H9 (cell line): ENCODE results near the gene YBEY. TPM values are rescaled to one million over a fixed set of nuclear protein-coding genes. Genes with fewer than 3 reads are reported as not detected.

Experiments used
- DNase-seq: peaks from one replicate; pipeline ENCODE4 v3.0.0-alpha.2; 2017
- H2AFZ ChIP-seq: one replicate; pipeline ENCODE4 v1.6.1; 2013; ENCODE audit warnings: mild to moderate bottlenecking, low read length, control low read depth, moderate library complexity
- H2AK5ac ChIP-seq: 2 replicates; pipeline ENCODE4 v1.6.1; 2013; ENCODE audit warnings: low read length, control low read depth, mixed read lengths; ENCODE audit not compliant: insufficient read length
- H2BK120ac ChIP-seq: one replicate; pipeline ENCODE4 v1.6.1; 2013; ENCODE audit warnings: low read depth, mild to moderate bottlenecking, low read length, control low read depth, inconsistent platforms; ENCODE audit not compliant: poor library complexity, severe bottlenecking
- H2BK12ac ChIP-seq: 2 replicates; pipeline ENCODE4 v1.6.1; 2013; ENCODE audit warnings: low read length, control low read depth, mixed read lengths, low read depth; ENCODE audit not compliant: insufficient read length
- H2BK15ac ChIP-seq: 2 replicates; pipeline ENCODE4 v1.6.1; 2013; ENCODE audit warnings: low read depth, low read length, control low read depth
- H2BK20ac ChIP-seq: one replicate; pipeline ENCODE4 v1.6.1; 2013; ENCODE audit warnings: low read depth, mild to moderate bottlenecking, low read length, control low read depth, inconsistent platforms; ENCODE audit not compliant: poor library complexity, severe bottlenecking
- H2BK5ac ChIP-seq: 2 replicates; pipeline ENCODE4 v1.6.1; 2013; ENCODE audit warnings: low read length, control low read depth, mixed read lengths; ENCODE audit not compliant: insufficient read length
- H3K14ac ChIP-seq: 2 replicates; pipeline ENCODE4 v1.6.1; 2013; ENCODE audit warnings: low read length, control low read depth; ENCODE audit not compliant: insufficient read depth
- H3K18ac ChIP-seq: 2 replicates; pipeline ENCODE4 v1.6.1; 2013; ENCODE audit warnings: low read depth, mild to moderate bottlenecking, mixed read lengths, low read length, control low read depth; ENCODE audit not compliant: insufficient read length
- H3K23ac ChIP-seq: 2 replicates; pipeline ENCODE4 v1.6.1; 2013; ENCODE audit warnings: low read length, control low read depth, mixed read lengths, low read depth; ENCODE audit not compliant: insufficient read length
- H3K23me2 ChIP-seq: 2 replicates; pipeline ENCODE4 v1.6.1; 2013; ENCODE audit warnings: low read depth, mild to moderate bottlenecking, mixed read lengths, low read length, control low read depth; ENCODE audit not compliant: insufficient read length, poor library complexity, severe bottlenecking
- H3K27ac ChIP-seq: 2 replicates; pipeline ENCODE4 v1.5.1; 2013; ENCODE audit warnings: low read length, control low read depth, mixed read lengths, low read depth; ENCODE audit not compliant: insufficient read length
- H3K27me3 ChIP-seq: 2 replicates; pipeline ENCODE4 v1.6.1; 2013; ENCODE audit warnings: low read length, control low read depth, inconsistent platforms; ENCODE audit not compliant: insufficient read depth
- H3K4ac ChIP-seq: 2 replicates; pipeline ENCODE4 v1.6.1; 2013; ENCODE audit warnings: low read depth, mild to moderate bottlenecking, control low read depth, inconsistent platforms, low read length, moderate library complexity
- H3K4me1 ChIP-seq: 2 replicates; pipeline ENCODE4 v1.6.1; 2013; ENCODE audit warnings: low read length, control low read depth, inconsistent platforms; ENCODE audit not compliant: insufficient read depth
- H3K4me2 ChIP-seq: 2 replicates; pipeline ENCODE4 v1.6.1; 2013; ENCODE audit warnings: low read length, control low read depth, mixed read lengths; ENCODE audit not compliant: insufficient read length, insufficient read depth
- H3K56ac ChIP-seq: 2 replicates; pipeline ENCODE4 v1.6.1; 2013; ENCODE audit warnings: low read depth, mild to moderate bottlenecking, mixed read lengths, low read length, control low read depth; ENCODE audit not compliant: insufficient read length
- H3K79me1 ChIP-seq: 2 replicates; pipeline ENCODE4 v1.6.1; 2013; ENCODE audit warnings: low read depth, mild to moderate bottlenecking, moderate library complexity, low read length, control low read depth, inconsistent platforms; ENCODE audit not compliant: insufficient read depth, poor library complexity, severe bottlenecking
- H3K79me2 ChIP-seq: 2 replicates; pipeline ENCODE4 v1.6.1; 2013; ENCODE audit warnings: low read length, control low read depth, inconsistent platforms; ENCODE audit not compliant: insufficient read depth
- H3K9ac ChIP-seq: 2 replicates; pipeline ENCODE4 v1.6.1; 2013; ENCODE audit warnings: low read length, control low read depth, mixed read lengths; ENCODE audit not compliant: insufficient read length; ENCODE audit errors: extremely low read depth
- H3K9me3 ChIP-seq: one replicate; pipeline ENCODE4 v1.6.1; 2013; ENCODE audit warnings: low read depth, low read length, inconsistent platforms; ENCODE audit not compliant: control insufficient read depth
- H3T11ph ChIP-seq: one replicate; pipeline ENCODE4 v1.6.1; 2013; ENCODE audit warnings: mild to moderate bottlenecking, low read length, control low read depth, inconsistent platforms
- H4K20me1 ChIP-seq: one replicate; pipeline ENCODE4 v1.6.1; 2013; ENCODE audit not compliant: control insufficient read depth, insufficient read length, insufficient read depth
- H4K5ac ChIP-seq: 2 replicates; pipeline ENCODE4 v1.6.1; 2013; ENCODE audit warnings: low read depth, mild to moderate bottlenecking, mixed read lengths, low read length, control low read depth; ENCODE audit not compliant: insufficient read length
- H4K8ac ChIP-seq: replicated peaks from 2 replicates; pipeline ENCODE4 v1.6.1; 2013; ENCODE audit warnings: low read length, control low read depth, mixed read lengths, low read depth; ENCODE audit not compliant: insufficient read length
- H4K91ac ChIP-seq: 2 replicates; pipeline ENCODE4 v1.6.1; 2013; ENCODE audit warnings: low read depth, mild to moderate bottlenecking, moderate library complexity, mixed read lengths, low read length, control low read depth; ENCODE audit not compliant: insufficient read length
- H3K27ac Mint-ChIP-seq, 3 experiments: 2 replicates in 2 of 3; 3 replicates in 1 of 3; pipeline ENCODE4 v1.8.0; 2020 to 2021; ENCODE audit warnings: mixed read lengths in 3 of 3, mild to moderate bottlenecking in 1 of 3, moderate library complexity in 1 of 3
- H3K27me3 Mint-ChIP-seq: 2 replicates; pipeline ENCODE4 v1.8.0; 2021; ENCODE audit warnings: low read depth, mild to moderate bottlenecking, moderate library complexity, mixed read lengths
- H3K36me3 Mint-ChIP-seq, 3 experiments: 2 replicates in 2 of 3; 3 replicates in 1 of 3; pipeline ENCODE4 v1.8.0; 2020 to 2021; ENCODE audit warnings: low read depth in 3 of 3, mixed read lengths in 3 of 3; ENCODE audit not compliant: insufficient read depth in 1 of 3
- H3K4me1 Mint-ChIP-seq, 2 experiments: 2 replicates each; pipeline ENCODE4 v1.8.0; 2020; ENCODE audit warnings: mixed read lengths in 2 of 2
- H3K4me3 Mint-ChIP-seq, 2 experiments: 2 replicates in 1 of 2; 3 replicates in 1 of 2; pipeline ENCODE4 v1.8.0; 2020 to 2021; ENCODE audit warnings: mild to moderate bottlenecking in 2 of 2, mixed read lengths in 2 of 2, moderate library complexity in 1 of 2
- H3K9me3 Mint-ChIP-seq, 2 experiments: 2 replicates in 1 of 2; 3 replicates in 1 of 2; pipeline ENCODE4 v1.8.0; 2020; ENCODE audit warnings: mild to moderate bottlenecking in 2 of 2, mixed read lengths in 2 of 2, moderate library complexity in 1 of 2
- WGBS: extraction: QIAGEN DNeasy Blood & Tissue Kit; methylation state at CpG from one replicate; pipeline ENCODE4 v1.1.7; 2013; ENCODE audit warnings: missing lambda C conversion rate, low lambda C conversion rate, mixed read lengths; ENCODE audit not compliant: insufficient read length; ENCODE audit errors: extremely low coverage; 5-methylcytosine and 5-hydroxymethylcytosine counted together
- total RNA-seq: library from RNA; stranded (reverse); gene quantifications from 2 replicates; pipeline ENCODE4 v1.2.1, GENCODE V29; 2021
- TF ChIP-seq, protein P1 (sequence below): fragments of 200-600 bp; sonication (generic); conservative IDR thresholded peaks from 3 replicates; pipeline ENCODE4 v1.8.0; 2021; ENCODE audit warnings: antibody characterized with exemption, mild to moderate bottlenecking

Gene YBEY
- total RNA-seq, 1 experiment from 2014 or later: 26.2 TPM

DNA sequence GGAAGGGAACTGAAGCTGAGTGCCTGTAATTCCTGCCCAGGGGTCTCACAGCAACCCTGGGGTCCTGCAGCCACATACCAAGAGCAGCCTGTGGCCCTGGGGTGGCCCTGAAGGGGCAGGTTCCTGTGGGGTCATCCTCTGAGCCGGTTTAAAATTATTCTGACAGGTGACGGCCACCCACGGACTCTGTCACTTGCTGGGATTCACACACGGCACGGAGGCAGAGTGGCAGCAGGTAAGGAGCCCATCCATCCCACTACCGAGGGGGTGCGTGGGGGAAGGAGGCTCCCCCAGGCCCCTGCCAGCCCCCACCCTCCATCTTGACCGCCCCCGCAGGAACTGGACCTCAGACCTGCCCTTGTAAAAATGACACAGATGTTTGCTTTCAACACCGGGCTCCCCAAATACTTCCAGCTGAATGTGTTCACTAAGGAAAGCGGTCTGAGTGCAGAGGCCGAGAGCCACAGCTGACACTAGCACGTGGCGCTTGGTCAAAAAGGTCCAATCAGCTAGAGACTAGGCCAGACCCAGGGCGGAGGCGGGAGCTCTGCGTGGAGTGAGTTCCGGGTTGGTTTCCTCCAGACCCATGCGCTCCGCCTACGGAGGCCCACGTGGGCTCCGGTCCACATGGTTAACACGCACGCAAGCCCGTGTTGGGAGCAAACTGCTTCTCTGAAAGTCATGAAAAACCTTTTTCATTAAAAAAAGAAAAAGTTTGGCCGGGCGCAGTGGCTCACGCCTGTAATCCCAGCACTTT is 10.0 kb downstream of the YBEY start:
- Histone ChIP-seq H4K5ac (no peak overlapping the region), H3K4me1 (no peaks in the 10 kb centered on the region; the same call in 1 of the 2 replicates), H3K23ac (no peak overlapping the region), H3K9me3 (no peaks in the 10 kb centered on the region), H2BK12ac (no peak overlapping the region), H4K8ac (no peak overlapping the region), H3K79me2 (no peaks in the 10 kb centered on the region), H3K4ac (no peak overlapping the region), H3K27me3 (no peaks in the 10 kb centered on the region), H4K91ac (no peak overlapping the region), H3K18ac (no peak overlapping the region), H2BK15ac (no peak overlapping the region), H3K14ac (no peak overlapping the region), H2AK5ac (no peak overlapping the region), H2BK5ac (no peak overlapping the region), H3K23me2 (peaks cover 9% of the 10 kb centered on the region), H4K20me1 (no peaks in the 10 kb centered on the region), H3K27ac (no peak overlapping the region), H3T11ph (no peak overlapping the region), H3K9ac (no peak overlapping the region), H3K56ac (no peak overlapping the region), H2AFZ (no peak overlapping the region), H3K4me2 (no peak overlapping the region), H2BK120ac (no peak overlapping the region), H3K79me1 (no peaks in the 10 kb centered on the region), H2BK20ac (no peak overlapping the region)
- peak; percentile 64 for DNase-seq
- Mint-ChIP-seq H3K4me1 (peaks cover 11 to 17% of the 10 kb centered on the region in 2 experiments), H3K36me3 (peaks cover 28 to 37% (median 35%) of the 10 kb centered on the region in 3 experiments), H3K27me3 (no peaks in the 10 kb centered on the region), H3K9me3 (no peaks in the 10 kb centered on the region; a peak in 2 of 5 replicates), H3K4me3 (no peak overlapping the region; a peak in 1 of 5 replicates), H3K27ac (no peak overlapping the region)
- TF ChIP-seq, protein P1, sequence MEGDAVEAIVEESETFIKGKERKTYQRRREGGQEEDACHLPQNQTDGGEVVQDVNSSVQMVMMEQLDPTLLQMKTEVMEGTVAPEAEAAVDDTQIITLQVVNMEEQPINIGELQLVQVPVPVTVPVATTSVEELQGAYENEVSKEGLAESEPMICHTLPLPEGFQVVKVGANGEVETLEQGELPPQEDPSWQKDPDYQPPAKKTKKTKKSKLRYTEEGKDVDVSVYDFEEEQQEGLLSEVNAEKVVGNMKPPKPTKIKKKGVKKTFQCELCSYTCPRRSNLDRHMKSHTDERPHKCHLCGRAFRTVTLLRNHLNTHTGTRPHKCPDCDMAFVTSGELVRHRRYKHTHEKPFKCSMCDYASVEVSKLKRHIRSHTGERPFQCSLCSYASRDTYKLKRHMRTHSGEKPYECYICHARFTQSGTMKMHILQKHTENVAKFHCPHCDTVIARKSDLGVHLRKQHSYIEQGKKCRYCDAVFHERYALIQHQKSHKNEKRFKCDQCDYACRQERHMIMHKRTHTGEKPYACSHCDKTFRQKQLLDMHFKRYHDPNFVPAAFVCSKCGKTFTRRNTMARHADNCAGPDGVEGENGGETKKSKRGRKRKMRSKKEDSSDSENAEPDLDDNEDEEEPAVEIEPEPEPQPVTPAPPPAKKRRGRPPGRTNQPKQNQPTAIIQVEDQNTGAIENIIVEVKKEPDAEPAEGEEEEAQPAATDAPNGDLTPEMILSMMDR: no peak
- no CpG with 5 or more reads among the region's 29 CpGs for WGBS
